Kidney tubule cell (primary cell): Measurements from ENCODE around the gene SCNM1.

Experiments used
- DNase-seq: peaks from one replicate; pipeline ENCODE4 v3.0.0-alpha.2; 2018; ENCODE audit warnings: low spot score

SCNM1 gene

GRCh38 chr1:151193304-151193703 lies 27.4 kb downstream of the SCNM1 start:
- DNase-seq, result no peak

DNA sequence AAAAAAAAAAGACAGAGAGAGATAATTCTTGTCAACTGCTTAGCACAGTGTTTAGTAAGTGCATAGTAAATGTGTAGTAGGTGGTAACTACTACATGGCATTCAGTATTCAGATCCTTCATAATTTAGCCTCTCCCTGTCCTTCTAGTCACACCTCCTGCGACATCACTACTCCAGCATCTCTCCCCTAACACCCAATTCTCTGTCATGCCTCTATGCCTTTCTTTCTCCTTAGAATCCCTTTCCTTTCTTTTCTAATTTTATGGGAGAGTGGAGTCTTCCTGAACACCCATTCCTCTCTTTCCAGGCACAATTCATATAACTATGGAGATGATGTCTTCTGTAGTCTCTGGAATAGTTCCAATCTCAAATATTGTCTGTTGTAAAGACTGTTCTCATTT lies 27.9 kb downstream of the SCNM1 start:
- no peak for DNase-seq

DNA sequence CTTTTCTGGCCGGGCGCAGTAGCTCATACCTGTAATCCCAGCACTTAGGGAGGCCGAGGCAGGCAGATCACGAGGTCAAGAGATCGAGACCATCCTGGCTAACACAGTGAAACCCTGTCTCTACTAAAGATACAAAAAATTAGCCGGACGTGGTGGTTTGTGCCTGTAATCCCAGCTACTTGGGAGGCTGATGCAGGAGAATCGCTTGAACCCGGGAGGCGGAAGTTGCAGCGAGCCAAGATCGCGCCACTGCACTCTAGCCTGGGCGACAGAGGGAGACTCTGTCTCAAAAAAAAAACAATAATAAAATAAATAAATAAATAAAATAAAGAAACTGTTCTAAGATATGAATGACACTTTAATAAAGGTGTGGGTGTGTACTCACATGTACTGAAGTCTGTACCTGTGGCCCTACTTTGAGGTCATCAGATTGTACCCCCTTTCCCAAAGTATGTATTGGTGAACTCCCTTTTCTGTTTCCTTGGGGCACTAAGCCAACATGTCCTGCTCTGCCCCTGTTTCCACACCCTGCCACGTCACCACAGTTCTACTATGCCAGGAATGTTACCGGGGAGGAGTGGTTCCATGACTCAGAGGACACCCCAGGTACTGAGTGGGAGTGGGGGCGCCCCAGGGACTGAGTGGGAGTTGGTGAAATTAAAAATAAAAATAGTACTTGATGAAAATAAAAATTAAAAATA lies 29.1 kb downstream of the SCNM1 start:
- peak; percentile 95 for DNase-seq

GRCh38 chr1:151196292-151196800 lies 30.4 kb downstream of the SCNM1 start:
- DNase-seq, result peak; percentile 91

GRCh38 chr1:151197863-151198253 lies 31.9 kb downstream of the SCNM1 start:
- DNase-seq, result no peak

DNA sequence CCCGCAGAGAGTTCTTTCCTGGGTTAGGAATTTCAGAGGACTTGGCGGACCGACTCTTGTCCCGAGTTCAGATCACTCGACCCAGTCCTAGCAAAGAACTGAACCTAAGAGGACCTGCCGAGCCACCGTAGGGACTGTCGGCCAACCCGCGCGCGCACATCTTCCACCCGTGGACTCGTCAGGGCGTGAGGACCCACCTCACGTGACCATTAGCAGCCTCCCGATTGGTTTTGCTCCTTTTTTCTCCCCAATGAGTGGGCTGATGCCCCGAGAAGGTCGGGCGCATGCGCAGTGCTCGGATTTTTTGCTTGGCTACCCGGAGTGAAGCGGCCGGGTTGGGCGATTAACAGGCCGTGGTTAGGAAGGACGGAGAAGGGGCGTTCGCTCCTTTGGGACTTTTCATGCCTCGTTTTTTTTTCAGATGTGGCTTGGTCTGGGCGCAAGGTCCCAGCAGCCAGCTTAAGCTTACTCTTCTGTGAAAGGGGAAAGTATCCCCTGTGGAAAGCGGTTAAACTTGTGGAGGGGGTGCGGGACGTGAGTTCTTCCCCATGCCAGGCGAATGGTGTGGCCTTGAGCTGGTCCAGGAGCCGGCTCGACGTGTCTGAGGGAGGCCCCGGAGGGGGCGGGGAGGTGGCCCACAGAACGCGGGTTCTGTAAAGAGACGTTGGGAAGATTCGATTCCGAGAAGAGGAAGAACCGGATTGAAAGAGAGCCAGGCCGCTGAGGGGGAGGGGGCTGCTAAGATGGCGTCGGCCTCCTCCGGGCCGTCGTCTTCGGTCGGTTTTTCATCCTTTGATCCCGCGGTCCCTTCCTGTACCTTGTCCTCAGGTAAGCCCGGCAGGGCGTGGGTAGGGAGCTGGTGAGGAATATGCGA lies 32.5 kb downstream of the SCNM1 start, which contains the start of gene PIP5K1A:
Gene PIP5K1A, plus strand, starts transcription at position 299 of the 874 bp plus-strand sequence. Its CDS starts 445 bp downstream, at position 744.
- DNase-seq, result peak; percentile 98

- DNase-seq, result peak; percentile 94
These were observed 34.1 kb downstream of the SCNM1 start for GRCh38 chr1:151199873-151200581.

- peak; percentile 15 for DNase-seq
These were observed 39.5 kb downstream of the SCNM1 start for GRCh38 chr1:151205381-151205965.

DNA sequence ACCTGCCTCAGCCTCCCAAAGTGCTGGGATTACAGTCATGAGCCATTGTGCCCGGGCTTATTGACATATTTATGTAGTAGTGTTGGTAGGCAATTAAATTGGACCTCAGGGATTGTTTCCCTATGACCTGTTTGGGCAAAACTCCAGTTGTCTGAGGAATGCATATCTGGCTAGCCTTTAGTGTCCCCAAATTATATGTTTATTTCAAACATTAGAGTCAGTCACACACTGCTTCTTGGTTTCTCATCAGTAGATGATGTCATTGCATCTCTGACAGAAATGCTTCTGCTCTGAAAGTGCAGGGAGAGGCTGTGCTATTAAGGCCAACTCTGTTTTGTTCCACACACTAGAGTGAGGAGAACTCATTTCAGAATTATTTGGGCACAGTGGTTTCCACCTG lies 44.9 kb downstream of the SCNM1 start:
- DNase-seq, result peak; percentile 71

DNA sequence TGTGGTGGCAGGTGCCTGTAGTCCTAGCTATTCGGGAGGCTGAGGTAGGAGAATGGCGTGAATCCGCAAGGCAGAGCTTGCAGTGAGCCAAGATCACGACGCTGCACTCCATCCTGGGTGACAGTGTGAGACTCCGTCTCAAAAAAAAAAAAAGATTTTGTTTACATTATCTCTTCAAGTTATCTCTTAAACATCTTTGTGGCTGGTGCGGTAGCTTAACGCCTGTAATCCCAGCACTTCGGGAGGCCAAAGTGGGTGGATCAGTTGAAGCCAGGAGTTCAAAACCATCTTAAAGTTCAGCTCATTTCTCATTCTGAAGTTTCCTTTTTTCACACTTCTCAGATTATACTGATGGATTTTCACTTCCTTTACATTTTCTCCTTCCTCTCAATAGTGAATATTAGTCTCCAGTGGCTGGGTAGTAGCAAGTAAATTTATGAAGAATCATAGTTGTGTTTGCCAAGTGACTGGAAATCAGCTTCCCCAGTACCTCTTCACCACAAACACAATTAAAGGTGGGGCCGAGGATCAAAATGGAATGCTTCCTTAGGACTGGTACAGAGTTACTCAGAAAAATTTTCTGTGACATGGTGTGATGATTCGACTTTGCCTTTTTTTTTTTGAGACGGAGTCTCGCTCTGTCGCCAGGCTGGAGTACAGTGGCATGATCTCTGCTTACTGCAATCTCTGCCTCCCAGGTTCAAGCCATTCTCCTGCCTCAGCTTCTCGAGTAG lies 46.2 kb downstream of the SCNM1 start:
- peak; percentile 57 for DNase-seq

DNA sequence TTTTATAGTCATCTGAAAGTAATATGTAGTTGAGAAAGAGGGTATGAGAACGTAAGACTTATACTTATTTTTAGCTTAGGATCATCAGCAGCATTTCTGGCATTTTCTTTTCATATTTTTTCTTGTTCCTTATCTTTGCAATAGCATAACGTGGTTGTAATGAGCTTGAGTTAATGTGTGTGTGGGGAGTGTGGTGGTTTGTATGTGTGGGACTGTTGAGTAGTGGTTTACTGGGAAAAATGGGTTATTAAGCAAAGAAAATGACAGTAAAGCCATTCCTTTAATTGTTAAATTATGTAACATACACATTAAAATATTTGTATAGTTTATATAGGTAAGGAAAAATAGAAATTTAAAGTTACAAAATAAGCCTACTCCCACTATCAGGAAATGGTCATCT lies 47.6 kb downstream of the SCNM1 start:
- DNase-seq, result no peak
